SKM-1 treated with dmso at 0.1 percent for 144 hours (cell line): ENCODE measurements around the gene SCN8A.
A peak's percentile ranks its signal among the peaks of the same experiment; 100 is the strongest.
"Not testable (repeated sequence)": the region's sequence is repeated elsewhere in the genome, so short reads cannot be mapped to it uniquely, and the experiment has no call there.

ENCODE experiments used
- DNase-seq: peaks from one replicate; lab custom pipeline; 2025; ENCODE audit not compliant: unreplicated experiment; lab: John Stamatoyannopoulos, UW

Gene SCN8A

GRCh38 chr12:51827925-51828818 is 237.1 kb downstream of the SCN8A start:
- no peak for DNase-seq

GRCh38 chr12:51829011-51829481 is 238.0 kb downstream of the SCN8A start:
- no peak for DNase-seq

GRCh38 chr12:51829641-51830040 is 238.6 kb downstream of the SCN8A start:
- DNase-seq: no peak

- not testable (repeated sequence) for DNase-seq
Observed at GRCh38 chr12:51831817-51832216, 240.8 kb downstream of the SCN8A start.

GRCh38 chr12:51832354-51833107 is 241.5 kb downstream of the SCN8A start:
- DNase-seq: peak; percentile 49

GRCh38 chr12:51833448-51834227 is 242.6 kb downstream of the SCN8A start:
- DNase-seq: no peak

GRCh38 chr12:51834411-51834810 is 243.4 kb downstream of the SCN8A start:
- no peak for DNase-seq

- DNase-seq: no peak
Observed at GRCh38 chr12:51836041-51836826, 245.2 kb downstream of the SCN8A start.

- DNase-seq: no peak
Observed at GRCh38 chr12:51836827-51837173, 245.8 kb downstream of the SCN8A start.

GRCh38 chr12:51837286-51837685 is 246.3 kb downstream of the SCN8A start:
- DNase-seq: no peak

- no peak for DNase-seq
Observed at GRCh38 chr12:51838036-51838435, 247.0 kb downstream of the SCN8A start.

- DNase-seq: no peak
Observed at GRCh38 chr12:51838762-51839161, 247.7 kb downstream of the SCN8A start.

GRCh38 chr12:51839310-51839947 is 248.4 kb downstream of the SCN8A start:
- no peak for DNase-seq

- DNase-seq: no peak
Observed at GRCh38 chr12:51840966-51841365, 249.9 kb downstream of the SCN8A start.

- no peak for DNase-seq
Observed at GRCh38 chr12:51841727-51842126, 250.7 kb downstream of the SCN8A start.

GRCh38 chr12:51844854-51845253 is 253.8 kb downstream of the SCN8A start:
- DNase-seq: no peak

- no peak for DNase-seq
Observed at GRCh38 chr12:51845482-51845881, 254.4 kb downstream of the SCN8A start.

- no peak for DNase-seq
Observed at GRCh38 chr12:51846271-51846691, 255.2 kb downstream of the SCN8A start.

- DNase-seq: no peak
Observed at GRCh38 chr12:51846911-51847642, 256.0 kb downstream of the SCN8A start.
